ENCODE measurements around the gene MBTPS2.

GRCh38 chrX:21865436-21865835, 26.0 kb downstream of the MBTPS2 start:
- TF ChIP-seq CTCF (IDR thresholded peaks at IDR 0.05) (no peak), POLR2A (IDR thresholded peaks at IDR 0.05) (no peak), POLR2AphosphoS5 (IDR thresholded peaks at IDR 0.05; ENCODE audit: insufficient read depth in 1 of 2, low read depth in 1 of 2) (no peak)
